Prostate gland (tissue), 2 donors: ENCODE results near the gene SERPINA10. TPM values are rescaled to one million over a fixed set of nuclear protein-coding genes. Genes with fewer than 3 reads are reported as not detected.

ENCODE experiments used
- DNase-seq: peaks from one replicate; pipeline ENCODE4 v3.0.0-alpha.2; 2019; ENCODE audit warnings: low spot score
- H3K27ac ChIP-seq, 2 donors: fragments of 200-600 bp; sonication (generic); 2 replicates each; pipeline ENCODE4 v1.5.1; 2017 to 2019
- H3K27me3 ChIP-seq: fragments of 200-600 bp; sonication (generic); replicated peaks from 2 replicates; pipeline ENCODE4 v1.5.1; 2019; ENCODE audit not compliant: insufficient read depth
- H3K36me3 ChIP-seq, 2 donors: fragments of 200-600 bp; sonication (generic); 1 replicate in 1 of 2; 2 replicates in 1 of 2; pipeline versions ENCODE4 v1.5.1 to v1.8.1; 2017 to 2019
- H3K4me1 ChIP-seq: fragments of 200-600 bp; sonication (generic); replicated peaks from 2 replicates; pipeline ENCODE4 v1.5.1; 2019
- H3K4me3 ChIP-seq, 2 donors: fragments of 200-600 bp; sonication (generic); 2 replicates each; pipeline ENCODE4 v1.5.1; 2017 to 2019
- H3K9me3 ChIP-seq: fragments of 200-600 bp; sonication (generic); 2 replicates; pipeline ENCODE4 v1.5.1; 2017
- POLR2A ChIP-seq: fragments of 450-650 bp; IDR thresholded peaks from one replicate; pipeline ENCODE4 v1.6.1; 2016; ENCODE audit warnings: antibody characterized with exemption, mild to moderate bottlenecking
- POLR2AphosphoS5 ChIP-seq: sonication (generic); formaldehyde crosslinking; IDR thresholded peaks from one replicate; pipeline ENCODE4 v1.6.1; 2017; ENCODE audit warnings: antibody characterized with exemption
- WGBS: methylation state at CpG from one replicate; pipeline ENCODE4 v1.1.5; 2018; 5-methylcytosine and 5-hydroxymethylcytosine counted together
- intact Hi-C: fragments of 100-400 bp; cut with DNase I; formaldehyde crosslinking; loops from one replicate; pipeline ENCODE4 v1.14.2; 2022
- total RNA-seq, 2 donors: library from RNA; depleted of rRNA; stranded (reverse); fragments of >200 nt; gene quantifications; one replicate each; pipeline ENCODE4 v1.1.0, GENCODE V29; 2016
- TF ChIP-seq, protein P1 (sequence below), 4 experiments: fragments of 200-600 bp in 2 of 4; fragments of 450-650 bp in 2 of 4; sonication (generic) in 2 of 4; IDR thresholded peaks; 1 replicate in 3 of 4; 2 replicates in 1 of 4; pipeline ENCODE4 v1.5.1; 2016 to 2019; ENCODE audit warnings: antibody characterized with exemption in 4 of 4, mild to moderate bottlenecking in 2 of 4, moderate library complexity in 2 of 4

The SERPINA10 gene
- total RNA-seq, 2 donors from 2014 or later: not detected

DNA sequence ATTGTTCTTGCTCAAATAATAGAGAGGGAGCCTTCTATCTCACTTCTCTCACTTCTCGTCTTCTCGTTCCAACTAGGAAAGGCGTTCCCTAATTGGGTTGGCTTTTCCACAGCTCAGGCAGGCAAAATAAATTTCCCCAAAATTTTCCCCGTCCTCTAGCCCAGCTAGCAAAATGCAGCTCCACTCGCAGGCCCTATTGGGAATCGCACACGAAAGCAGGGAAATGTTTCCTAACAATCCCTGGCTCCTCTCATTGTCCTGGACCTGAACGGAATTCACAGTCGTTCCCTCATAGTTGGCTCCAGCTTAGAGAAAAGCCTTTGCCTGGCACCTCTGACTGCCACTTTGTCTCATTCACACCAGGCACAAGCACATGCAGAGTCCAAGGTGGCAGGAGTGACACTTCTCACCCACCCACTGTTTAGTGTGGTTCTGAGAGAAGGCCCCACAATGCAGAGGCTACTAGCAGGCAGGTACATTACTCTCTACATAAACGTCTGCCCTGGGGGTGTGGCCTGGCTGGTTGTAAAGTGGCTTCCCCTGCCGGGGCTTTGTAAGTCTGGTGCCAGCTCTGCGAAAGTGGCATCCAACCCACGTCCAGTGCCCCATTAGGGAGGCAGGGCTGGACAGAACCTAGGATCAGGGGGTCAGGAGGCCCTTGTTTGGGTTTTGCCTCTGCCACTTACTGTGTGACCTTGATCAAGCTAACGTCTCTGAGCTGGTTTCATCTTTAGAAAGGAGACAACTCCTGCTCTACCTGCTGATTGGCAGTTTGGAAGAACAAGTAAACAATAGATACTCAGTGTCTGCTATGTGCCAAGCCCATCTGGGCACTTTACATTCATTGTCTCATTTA is 4.2 kb downstream of the SERPINA10 start:
- intact Hi-C loops: no loop called here
- WGBS: 46% methylated on average over 14 of the region's 14 CpGs

DNA sequence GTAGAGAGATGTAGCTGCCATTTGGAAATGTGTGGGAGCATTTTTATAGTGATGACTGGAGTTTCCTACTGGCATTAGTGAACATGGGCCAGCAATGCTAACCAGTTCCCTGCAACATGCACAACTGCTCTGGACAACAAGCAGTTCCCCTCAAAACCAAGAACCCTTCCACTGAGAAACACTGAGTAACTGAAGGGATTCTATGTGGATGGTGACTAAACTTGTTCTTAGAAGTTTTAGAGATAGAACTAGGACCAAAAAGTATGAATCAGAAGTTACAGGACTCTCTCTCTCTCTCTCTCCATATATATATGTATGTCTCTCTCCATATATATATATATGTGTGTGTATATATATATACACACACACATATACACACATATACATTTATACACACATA is 7.9 kb downstream of the SERPINA10 start:
- H3K27ac ChIP-seq: no peak overlapping the region
- H3K27me3 ChIP-seq: no peaks in the 10 kb centered on the region
- no peak overlapping the region for H3K4me3 ChIP-seq

More for the DNA sequence above, 4.2 kb downstream of the SERPINA10 start:
- Histone ChIP-seq H3K9me3 (no peaks in the 10 kb centered on the region), H3K4me3 (no peak overlapping the region), H3K4me1 (no peaks in the 10 kb centered on the region), H3K36me3 (no peaks in the 10 kb centered on the region), H3K27ac (no peak overlapping the region), H3K27me3 (no peaks in the 10 kb centered on the region)
- TF ChIP-seq POLR2A (no peak), POLR2AphosphoS5 (no peak)
- TF ChIP-seq, protein P1, sequence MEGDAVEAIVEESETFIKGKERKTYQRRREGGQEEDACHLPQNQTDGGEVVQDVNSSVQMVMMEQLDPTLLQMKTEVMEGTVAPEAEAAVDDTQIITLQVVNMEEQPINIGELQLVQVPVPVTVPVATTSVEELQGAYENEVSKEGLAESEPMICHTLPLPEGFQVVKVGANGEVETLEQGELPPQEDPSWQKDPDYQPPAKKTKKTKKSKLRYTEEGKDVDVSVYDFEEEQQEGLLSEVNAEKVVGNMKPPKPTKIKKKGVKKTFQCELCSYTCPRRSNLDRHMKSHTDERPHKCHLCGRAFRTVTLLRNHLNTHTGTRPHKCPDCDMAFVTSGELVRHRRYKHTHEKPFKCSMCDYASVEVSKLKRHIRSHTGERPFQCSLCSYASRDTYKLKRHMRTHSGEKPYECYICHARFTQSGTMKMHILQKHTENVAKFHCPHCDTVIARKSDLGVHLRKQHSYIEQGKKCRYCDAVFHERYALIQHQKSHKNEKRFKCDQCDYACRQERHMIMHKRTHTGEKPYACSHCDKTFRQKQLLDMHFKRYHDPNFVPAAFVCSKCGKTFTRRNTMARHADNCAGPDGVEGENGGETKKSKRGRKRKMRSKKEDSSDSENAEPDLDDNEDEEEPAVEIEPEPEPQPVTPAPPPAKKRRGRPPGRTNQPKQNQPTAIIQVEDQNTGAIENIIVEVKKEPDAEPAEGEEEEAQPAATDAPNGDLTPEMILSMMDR (IDR thresholded peaks at IDR 0.05): no peak
- DNase-seq: no peak

DNA sequence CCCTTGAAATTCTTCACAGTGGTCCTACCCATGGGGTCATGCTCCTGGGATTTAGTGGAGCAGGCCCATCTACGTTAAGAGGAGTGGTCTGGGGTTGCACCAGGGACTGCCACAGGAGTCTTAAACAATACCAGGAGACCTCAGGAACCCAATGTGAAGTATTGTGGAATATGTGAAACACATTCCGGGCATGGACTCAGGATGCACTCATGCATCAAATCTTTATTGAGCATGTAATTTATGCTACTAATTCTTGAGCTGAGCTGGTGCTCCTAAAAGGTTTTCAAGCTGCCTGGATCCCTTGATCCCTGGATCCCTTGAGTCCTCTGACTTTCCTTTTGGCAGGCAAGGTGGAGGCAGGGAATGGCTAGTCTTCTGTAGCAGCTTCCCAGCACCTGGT is 8.8 kb downstream of the SERPINA10 start:
- H3K27ac ChIP-seq: no peak overlapping the region
- no peaks in the 10 kb centered on the region for H3K27me3 ChIP-seq
- no peaks in the 10 kb centered on the region for H3K4me1 ChIP-seq
- 62% methylated on average over 2 of the region's 2 CpGs for WGBS
- no peak for DNase-seq
- no peaks in the 10 kb centered on the region for H3K9me3 ChIP-seq
- no peaks in the 10 kb centered on the region for H3K36me3 ChIP-seq
- no peak overlapping the region for H3K4me3 ChIP-seq
- TF ChIP-seq POLR2AphosphoS5 (no peak), POLR2A (no peak)
- TF ChIP-seq, protein P1 (IDR thresholded peaks at IDR 0.05): no peak
- intact Hi-C loops: no loop called here

More for the DNA sequence above, 7.9 kb downstream of the SERPINA10 start:
- no peaks in the 10 kb centered on the region for H3K36me3 ChIP-seq
- no peak for TF ChIP-seq POLR2A
- no peak for TF ChIP-seq POLR2AphosphoS5
- TF ChIP-seq, protein P1 (IDR thresholded peaks at IDR 0.05): no peak
- intact Hi-C loops: no loop called here
- DNase-seq: no peak
- H3K4me1 ChIP-seq: no peaks in the 10 kb centered on the region
- H3K9me3 ChIP-seq: no peaks in the 10 kb centered on the region

DNA sequence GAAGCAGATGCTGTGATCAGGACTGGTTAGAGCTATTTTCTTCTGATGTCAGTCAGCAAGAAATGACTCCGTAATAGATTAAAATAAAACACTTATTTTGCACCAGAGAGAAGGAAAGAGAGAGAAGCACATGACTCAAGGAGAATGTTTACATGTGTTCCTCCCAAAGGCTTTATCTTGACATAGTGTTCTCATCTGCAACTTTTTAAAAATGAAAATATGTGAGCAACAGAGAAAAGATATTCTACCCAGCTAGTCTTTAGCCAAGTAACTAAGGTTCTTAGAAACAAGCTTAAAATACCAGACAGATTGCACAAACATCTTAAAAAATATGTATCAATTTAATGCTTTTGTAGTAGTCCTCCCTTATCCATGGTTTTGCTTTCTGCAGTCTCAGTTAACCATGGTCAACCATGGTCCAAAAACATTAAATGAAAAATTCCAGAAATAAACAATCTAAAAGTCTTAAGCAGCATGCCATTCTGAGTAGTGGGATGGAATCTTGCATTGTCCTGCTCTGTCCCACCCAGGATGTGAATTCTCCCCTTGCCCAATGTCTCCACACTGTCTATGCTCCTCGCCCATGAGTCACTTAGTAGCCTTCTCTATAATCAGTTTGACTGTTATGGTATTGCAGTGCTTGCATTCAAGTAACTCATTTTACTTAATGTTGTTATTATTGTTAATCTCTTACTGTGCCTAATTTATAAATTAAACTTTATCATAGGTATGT is 9.9 kb downstream of the SERPINA10 start:
- H3K4me3 ChIP-seq: no peak overlapping the region
- no peaks in the 10 kb centered on the region for H3K9me3 ChIP-seq
- intact Hi-C loops: no loop called here
- no peaks in the 10 kb centered on the region for H3K27me3 ChIP-seq
- TF ChIP-seq POLR2AphosphoS5 (no peak), POLR2A (no peak)
- TF ChIP-seq, protein P1 (IDR thresholded peaks at IDR 0.05): no peak
- 69% methylated on average over 2 of the region's 2 CpGs for WGBS
- H3K36me3 ChIP-seq: no peaks in the 10 kb centered on the region
- no peaks in the 10 kb centered on the region for H3K4me1 ChIP-seq
- DNase-seq: no peak
- no peak overlapping the region for H3K27ac ChIP-seq
